K562 (cell line): ENCODE measurements around the gene RPL27. TPM values are rescaled to one million over a fixed set of nuclear protein-coding genes. Genes with fewer than 3 reads are reported as not detected.

Experiments
- CTBP1 ChIP-seq: fragments of 450-650 bp; IDR thresholded peaks from 2 replicates; pipeline ENCODE4 v1.6.1; 2016; ENCODE audit warnings: borderline replicate concordance
- GATAD2B ChIP-seq: fragments of 450-650 bp; IDR thresholded peaks from 2 replicates; pipeline ENCODE4 v1.6.1; 2017; ENCODE audit warnings: mild to moderate bottlenecking, borderline replicate concordance
- RFX7 ChIP-seq: fragments of 250-450 bp; sonication (Bioruptor Pico); IDR thresholded peaks from 2 replicates; pipeline ENCODE4 v1.5.1; 2021; ENCODE audit warnings: mild to moderate bottlenecking
- SIN3A ChIP-seq, 2 experiments: fragments of 150-350 bp in 1 of 2; IDR thresholded peaks; 2 replicates each; pipeline ENCODE4 v1.6.1; 2011 to 2016; ENCODE audit warnings: borderline replicate concordance in 2 of 2, low read depth in 2 of 2, low read length in 2 of 2, mild to moderate bottlenecking in 2 of 2, moderate library complexity in 2 of 2; ENCODE audit not compliant: control insufficient read depth in 1 of 2
- SIRT6 ChIP-seq: IDR thresholded peaks from one replicate; pipeline ENCODE4 v1.6.1; 2012; ENCODE audit warnings: low read depth, mild to moderate bottlenecking, control low read depth, inconsistent platforms, low read length, moderate library complexity
- U2AF2 ChIP-seq: fragments of 200-400 bp; formaldehyde crosslinking; optimal IDR thresholded peaks from 2 replicates; pipeline ENCODE3; 2017; ENCODE audit warnings: low read depth, mild to moderate bottlenecking, low read length
- WHSC1 ChIP-seq: IDR thresholded peaks from one replicate; pipeline ENCODE4 v1.6.1; 2012; ENCODE audit warnings: low read length, control low read depth, inconsistent platforms
- ZNF507 ChIP-seq: conservative IDR thresholded peaks from 2 replicates; pipeline ENCODE4 v1.6.1; 2017; ENCODE audit warnings: missing genetic modification characterization, missing compliant biosample characterization
- polyA plus RNA-seq, 8 experiments: library from polyadenylated mRNA; depleted of rRNA in 4 of 8; stranded (reverse) in 5 of 8; unstranded in 3 of 8; fragments of >200 nt; fragmentation: Nextera tagmentation in 2 of 8; fragmentation: Illumina TruSeq in 1 of 8; extraction: Ambion mirVana in 2 of 8; extraction: Trizol in 1 of 8; gene quantifications; 2 replicates each; pipeline versions ENCODE4 v1.2.1 to v1.2.3, GENCODE V29; 2011 to 2014; ENCODE audit warnings: inconsistent platforms in 1 of 8, missing spikeins in 1 of 8
- total RNA-seq, 7 experiments: library from RNA; depleted of rRNA in 6 of 7; stranded (reverse); fragments of >200 nt in 6 of 7; fragmentation: Illumina TruSeq in 2 of 7; extraction: Trizol in 2 of 7; gene quantifications; 2 replicates each; pipeline versions ENCODE4 v1.2.1 to v1.2.3, GENCODE V29; 2011 to 2021; ENCODE audit warnings: low replicate concordance in 1 of 7
- TF ChIP-seq, protein P1 (sequence below): sonication (generic); formaldehyde crosslinking; IDR thresholded peaks from 2 replicates; pipeline ENCODE4 v1.8.1; 2023; ENCODE audit warnings: mild to moderate bottlenecking, missing genetic modification reagents
- TF ChIP-seq, protein P2 (sequence below): fragments of 450-650 bp; IDR thresholded peaks from 2 replicates; pipeline ENCODE4 v1.7.0; 2016; ENCODE audit warnings: borderline replicate concordance
- TF ChIP-seq, protein P3 (sequence below): sonication (generic); formaldehyde crosslinking; IDR thresholded peaks from 2 replicates; pipeline ENCODE4 v1.8.0; 2022; ENCODE audit warnings: mild to moderate bottlenecking, missing genetic modification reagents
- TF ChIP-seq, protein P4 (sequence below): fragments of 250-450 bp; sonication (Bioruptor Pico); IDR thresholded peaks from 2 replicates; pipeline ENCODE4 v1.8.0; 2021; ENCODE audit warnings: moderate library complexity, mild to moderate bottlenecking, inconsistent platforms
- TF ChIP-seq, protein P5 (sequence below): fragments of 250-450 bp; sonication (Bioruptor Pico); IDR thresholded peaks from 2 replicates; pipeline ENCODE4 v1.6.1; 2021; ENCODE audit warnings: mild to moderate bottlenecking
- TF ChIP-seq, protein P6 (sequence below): fragments of 150-350 bp; conservative IDR thresholded peaks from 2 replicates; pipeline ENCODE4 v1.6.1; 2014; ENCODE audit warnings: low read length
- TF ChIP-seq, protein P7 (sequence below): fragments of 450-650 bp; formaldehyde crosslinking; IDR thresholded peaks from 2 replicates; pipeline ENCODE4 v1.4.0; 2020; ENCODE audit warnings: mild to moderate bottlenecking

The RPL27 gene
- total and polyA plus RNA-seq, 9 of the 15 experiments (the other 6 are each of a cell fraction or from before 2014, with no cell fraction given): 1,539 to 6,155 (median 3,710) TPM

DNA sequence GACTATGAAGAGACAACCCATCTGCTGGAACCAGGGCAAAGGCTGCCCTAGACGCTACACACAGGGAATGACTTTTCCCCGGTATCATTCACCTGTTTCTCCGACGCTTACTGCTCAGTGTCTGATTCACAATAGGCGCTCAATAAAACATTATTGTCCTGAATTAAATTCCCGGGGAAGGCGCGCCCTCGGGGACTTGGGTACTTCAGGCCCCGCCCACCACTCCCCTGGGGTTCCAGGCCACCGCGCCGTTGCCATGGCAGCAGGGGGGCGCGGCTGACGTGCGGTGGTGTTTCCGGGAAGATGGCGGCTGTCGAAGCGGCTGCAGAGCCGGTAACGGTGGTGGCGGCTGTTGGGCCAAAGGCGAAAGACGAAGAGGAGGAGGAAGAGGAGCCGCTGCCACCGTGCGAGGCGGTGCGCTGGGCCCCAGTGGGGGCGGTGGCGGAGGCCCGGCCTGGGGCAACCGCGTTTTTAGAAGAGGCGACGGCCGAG, 17.9 kb upstream of the RPL27 start, which contains the start of gene RUNDC1 (continued):
- TF ChIP-seq, protein P1, sequence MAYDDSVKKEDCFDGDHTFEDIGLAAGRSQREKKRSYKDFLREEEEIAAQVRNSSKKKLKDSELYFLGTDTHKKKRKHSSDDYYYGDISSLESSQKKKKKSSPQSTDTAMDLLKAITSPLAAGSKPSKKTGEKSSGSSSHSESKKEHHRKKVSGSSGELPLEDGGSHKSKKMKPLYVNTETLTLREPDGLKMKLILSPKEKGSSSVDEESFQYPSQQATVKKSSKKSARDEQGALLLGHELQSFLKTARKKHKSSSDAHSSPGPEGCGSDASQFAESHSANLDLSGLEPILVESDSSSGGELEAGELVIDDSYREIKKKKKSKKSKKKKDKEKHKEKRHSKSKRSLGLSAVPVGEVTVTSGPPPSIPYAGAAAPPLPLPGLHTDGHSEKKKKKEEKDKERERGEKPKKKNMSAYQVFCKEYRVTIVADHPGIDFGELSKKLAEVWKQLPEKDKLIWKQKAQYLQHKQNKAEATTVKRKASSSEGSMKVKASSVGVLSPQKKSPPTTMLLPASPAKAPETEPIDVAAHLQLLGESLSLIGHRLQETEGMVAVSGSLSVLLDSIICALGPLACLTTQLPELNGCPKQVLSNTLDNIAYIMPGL: no peak
- TF ChIP-seq ZNF507: no peak
- TF ChIP-seq, protein P2, sequence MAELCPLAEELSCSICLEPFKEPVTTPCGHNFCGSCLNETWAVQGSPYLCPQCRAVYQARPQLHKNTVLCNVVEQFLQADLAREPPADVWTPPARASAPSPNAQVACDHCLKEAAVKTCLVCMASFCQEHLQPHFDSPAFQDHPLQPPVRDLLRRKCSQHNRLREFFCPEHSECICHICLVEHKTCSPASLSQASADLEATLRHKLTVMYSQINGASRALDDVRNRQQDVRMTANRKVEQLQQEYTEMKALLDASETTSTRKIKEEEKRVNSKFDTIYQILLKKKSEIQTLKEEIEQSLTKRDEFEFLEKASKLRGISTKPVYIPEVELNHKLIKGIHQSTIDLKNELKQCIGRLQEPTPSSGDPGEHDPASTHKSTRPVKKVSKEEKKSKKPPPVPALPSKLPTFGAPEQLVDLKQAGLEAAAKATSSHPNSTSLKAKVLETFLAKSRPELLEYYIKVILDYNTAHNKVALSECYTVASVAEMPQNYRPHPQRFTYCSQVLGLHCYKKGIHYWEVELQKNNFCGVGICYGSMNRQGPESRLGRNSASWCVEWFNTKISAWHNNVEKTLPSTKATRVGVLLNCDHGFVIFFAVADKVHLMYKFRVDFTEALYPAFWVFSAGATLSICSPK: no peak
- TF ChIP-seq, protein P3, sequence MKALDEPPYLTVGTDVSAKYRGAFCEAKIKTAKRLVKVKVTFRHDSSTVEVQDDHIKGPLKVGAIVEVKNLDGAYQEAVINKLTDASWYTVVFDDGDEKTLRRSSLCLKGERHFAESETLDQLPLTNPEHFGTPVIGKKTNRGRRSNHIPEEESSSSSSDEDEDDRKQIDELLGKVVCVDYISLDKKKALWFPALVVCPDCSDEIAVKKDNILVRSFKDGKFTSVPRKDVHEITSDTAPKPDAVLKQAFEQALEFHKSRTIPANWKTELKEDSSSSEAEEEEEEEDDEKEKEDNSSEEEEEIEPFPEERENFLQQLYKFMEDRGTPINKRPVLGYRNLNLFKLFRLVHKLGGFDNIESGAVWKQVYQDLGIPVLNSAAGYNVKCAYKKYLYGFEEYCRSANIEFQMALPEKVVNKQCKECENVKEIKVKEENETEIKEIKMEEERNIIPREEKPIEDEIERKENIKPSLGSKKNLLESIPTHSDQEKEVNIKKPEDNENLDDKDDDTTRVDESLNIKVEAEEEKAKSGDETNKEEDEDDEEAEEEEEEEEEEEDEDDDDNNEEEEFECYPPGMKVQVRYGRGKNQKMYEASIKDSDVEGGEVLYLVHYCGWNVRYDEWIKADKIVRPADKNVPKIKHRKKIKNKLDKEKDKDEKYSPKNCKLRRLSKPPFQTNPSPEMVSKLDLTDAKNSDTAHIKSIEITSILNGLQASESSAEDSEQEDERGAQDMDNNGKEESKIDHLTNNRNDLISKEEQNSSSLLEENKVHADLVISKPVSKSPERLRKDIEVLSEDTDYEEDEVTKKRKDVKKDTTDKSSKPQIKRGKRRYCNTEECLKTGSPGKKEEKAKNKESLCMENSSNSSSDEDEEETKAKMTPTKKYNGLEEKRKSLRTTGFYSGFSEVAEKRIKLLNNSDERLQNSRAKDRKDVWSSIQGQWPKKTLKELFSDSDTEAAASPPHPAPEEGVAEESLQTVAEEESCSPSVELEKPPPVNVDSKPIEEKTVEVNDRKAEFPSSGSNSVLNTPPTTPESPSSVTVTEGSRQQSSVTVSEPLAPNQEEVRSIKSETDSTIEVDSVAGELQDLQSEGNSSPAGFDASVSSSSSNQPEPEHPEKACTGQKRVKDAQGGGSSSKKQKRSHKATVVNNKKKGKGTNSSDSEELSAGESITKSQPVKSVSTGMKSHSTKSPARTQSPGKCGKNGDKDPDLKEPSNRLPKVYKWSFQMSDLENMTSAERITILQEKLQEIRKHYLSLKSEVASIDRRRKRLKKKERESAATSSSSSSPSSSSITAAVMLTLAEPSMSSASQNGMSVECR: peak; percentile 71
- TF ChIP-seq WHSC1: no peak
- peak; percentile 92 to 97 for TF ChIP-seq SIN3A (IDR thresholded peaks at IDR 0.05; ENCODE audit: borderline replicate concordance in 2 of 2, control insufficient read depth in 1 of 2, low read depth in 2 of 2, low read length in 2 of 2)
- TF ChIP-seq RFX7 (CRISPR knock-in tag): no peak
- no peak for TF ChIP-seq GATAD2B
- TF ChIP-seq, protein P4, sequence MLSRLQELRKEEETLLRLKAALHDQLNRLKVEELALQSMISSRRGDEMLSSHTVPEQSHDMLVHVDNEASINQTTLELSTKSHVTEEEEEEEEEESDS (CRISPR knock-in tag): no peak
- TF ChIP-seq, protein P5, sequence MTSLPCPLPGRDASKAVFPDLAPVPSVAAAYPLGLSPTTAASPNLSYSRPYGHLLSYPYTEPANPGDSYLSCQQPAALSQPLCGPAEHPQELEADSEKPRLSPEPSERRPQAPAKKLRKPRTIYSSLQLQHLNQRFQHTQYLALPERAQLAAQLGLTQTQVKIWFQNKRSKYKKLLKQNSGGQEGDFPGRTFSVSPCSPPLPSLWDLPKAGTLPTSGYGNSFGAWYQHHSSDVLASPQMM: no peak
- no peak for TF ChIP-seq CTBP1
- TF ChIP-seq, protein P6, sequence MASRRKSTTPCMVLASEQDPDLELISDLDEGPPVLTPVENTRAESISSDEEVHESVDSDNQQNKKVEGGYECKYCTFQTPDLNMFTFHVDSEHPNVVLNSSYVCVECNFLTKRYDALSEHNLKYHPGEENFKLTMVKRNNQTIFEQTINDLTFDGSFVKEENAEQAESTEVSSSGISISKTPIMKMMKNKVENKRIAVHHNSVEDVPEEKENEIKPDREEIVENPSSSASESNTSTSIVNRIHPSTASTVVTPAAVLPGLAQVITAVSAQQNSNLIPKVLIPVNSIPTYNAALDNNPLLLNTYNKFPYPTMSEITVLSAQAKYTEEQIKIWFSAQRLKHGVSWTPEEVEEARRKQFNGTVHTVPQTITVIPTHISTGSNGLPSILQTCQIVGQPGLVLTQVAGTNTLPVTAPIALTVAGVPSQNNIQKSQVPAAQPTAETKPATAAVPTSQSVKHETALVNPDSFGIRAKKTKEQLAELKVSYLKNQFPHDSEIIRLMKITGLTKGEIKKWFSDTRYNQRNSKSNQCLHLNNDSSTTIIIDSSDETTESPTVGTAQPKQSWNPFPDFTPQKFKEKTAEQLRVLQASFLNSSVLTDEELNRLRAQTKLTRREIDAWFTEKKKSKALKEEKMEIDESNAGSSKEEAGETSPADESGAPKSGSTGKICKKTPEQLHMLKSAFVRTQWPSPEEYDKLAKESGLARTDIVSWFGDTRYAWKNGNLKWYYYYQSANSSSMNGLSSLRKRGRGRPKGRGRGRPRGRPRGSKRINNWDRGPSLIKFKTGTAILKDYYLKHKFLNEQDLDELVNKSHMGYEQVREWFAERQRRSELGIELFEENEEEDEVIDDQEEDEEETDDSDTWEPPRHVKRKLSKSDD: peak; percentile 81; the same call in 1 of the 2 replicates
- TF ChIP-seq SIRT6: no peak
- TF ChIP-seq U2AF2: no peak
- TF ChIP-seq, protein P7, sequence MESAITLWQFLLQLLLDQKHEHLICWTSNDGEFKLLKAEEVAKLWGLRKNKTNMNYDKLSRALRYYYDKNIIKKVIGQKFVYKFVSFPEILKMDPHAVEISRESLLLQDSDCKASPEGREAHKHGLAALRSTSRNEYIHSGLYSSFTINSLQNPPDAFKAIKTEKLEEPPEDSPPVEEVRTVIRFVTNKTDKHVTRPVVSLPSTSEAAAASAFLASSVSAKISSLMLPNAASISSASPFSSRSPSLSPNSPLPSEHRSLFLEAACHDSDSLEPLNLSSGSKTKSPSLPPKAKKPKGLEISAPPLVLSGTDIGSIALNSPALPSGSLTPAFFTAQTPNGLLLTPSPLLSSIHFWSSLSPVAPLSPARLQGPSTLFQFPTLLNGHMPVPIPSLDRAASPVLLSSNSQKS (CRISPR knock-in tag): no peak
